Femur (tissue), 1 donor: ENCODE results near the gene IQGAP2.

ENCODE experiments used
- DNase-seq: peaks from one replicate; pipeline ENCODE4 v3.0.0-alpha.2; 2017

Gene IQGAP2

DNA sequence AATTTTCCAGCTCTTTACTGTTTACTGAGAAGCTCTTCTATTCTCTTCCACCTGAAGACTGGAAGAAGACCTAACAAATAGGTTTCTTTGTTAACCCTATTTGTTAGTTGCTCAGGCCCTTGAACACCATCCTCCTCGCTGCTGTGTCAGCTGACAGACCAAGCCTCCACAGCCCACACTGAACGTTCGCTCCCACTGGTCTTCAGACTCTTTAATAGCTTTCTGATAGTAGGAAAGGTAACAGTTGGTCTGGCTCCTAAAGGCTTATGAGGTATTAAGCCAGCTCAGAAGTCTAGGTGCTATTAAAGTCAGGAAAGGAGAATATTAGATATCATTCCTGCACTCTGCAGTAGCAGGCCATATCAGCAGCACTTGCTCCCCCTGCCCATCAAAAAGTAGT is 289.6 kb downstream of the IQGAP2 start:
- no peak for DNase-seq

DNA sequence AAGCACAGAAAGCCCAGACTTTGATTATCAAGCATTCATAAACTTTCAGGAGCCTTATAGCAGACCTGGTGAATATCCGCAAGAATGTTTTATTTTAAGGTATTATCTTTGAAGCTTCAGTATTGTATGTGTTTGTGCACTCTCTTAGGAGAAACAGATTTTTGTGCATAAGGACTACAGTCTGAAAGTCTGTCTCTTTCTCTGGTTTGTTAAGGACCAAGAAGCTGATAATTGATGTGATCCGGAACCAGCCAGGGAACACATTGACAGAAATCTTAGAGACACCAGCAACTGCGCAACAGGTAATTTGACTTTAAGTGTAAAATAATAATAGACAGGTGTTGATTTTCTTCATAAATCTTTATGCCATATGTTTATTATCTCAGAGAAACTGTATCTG is 290.1 kb downstream of the IQGAP2 start:
- no peak for DNase-seq

- DNase-seq: no peak
Observed at GRCh38 chr5:76694317-76694716, 291.2 kb downstream of the IQGAP2 start.

DNA sequence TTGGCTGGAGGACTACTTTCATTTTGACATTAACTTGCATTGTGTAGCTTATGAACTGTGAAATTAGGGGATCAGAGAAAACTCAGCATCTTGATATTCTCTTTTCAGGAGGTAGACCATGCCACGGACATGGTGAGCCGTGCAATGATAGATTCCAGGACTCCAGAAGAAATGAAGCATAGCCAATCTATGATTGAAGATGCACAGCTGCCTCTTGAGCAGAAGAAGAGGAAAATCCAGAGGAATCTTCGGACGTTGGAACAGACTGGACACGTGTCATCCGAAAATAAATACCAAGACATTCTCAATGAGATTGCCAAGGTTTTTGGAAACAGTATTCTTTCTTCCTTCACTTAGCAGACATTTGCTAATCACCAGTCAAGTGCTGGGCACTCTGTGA is 292.3 kb downstream of the IQGAP2 start:
- DNase-seq: no peak

DNA sequence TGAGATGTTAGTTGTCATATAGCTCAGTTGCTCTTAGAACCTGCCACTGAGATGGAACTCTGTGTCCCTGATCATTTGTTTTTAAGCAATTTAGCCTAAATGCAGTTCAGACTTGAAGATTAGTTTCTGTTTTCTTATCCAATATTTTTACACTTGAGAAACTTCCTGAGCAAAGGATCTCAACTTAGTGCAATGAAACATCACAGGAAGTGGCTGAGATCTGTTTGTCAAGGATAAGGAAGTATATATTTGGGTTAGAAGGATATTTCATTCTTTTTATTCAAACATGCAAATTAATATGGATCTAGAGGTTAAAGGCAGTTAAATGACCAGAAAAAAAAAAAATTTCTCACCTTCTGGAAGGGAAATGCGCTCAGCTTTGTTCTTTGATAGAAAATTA is 293.2 kb downstream of the IQGAP2 start:
- no peak for DNase-seq

GRCh38 chr5:76697670-76698069 is 294.6 kb downstream of the IQGAP2 start:
- DNase-seq: no peak

- no peak for DNase-seq
Observed at GRCh38 chr5:76700571-76700970, 297.5 kb downstream of the IQGAP2 start.

DNA sequence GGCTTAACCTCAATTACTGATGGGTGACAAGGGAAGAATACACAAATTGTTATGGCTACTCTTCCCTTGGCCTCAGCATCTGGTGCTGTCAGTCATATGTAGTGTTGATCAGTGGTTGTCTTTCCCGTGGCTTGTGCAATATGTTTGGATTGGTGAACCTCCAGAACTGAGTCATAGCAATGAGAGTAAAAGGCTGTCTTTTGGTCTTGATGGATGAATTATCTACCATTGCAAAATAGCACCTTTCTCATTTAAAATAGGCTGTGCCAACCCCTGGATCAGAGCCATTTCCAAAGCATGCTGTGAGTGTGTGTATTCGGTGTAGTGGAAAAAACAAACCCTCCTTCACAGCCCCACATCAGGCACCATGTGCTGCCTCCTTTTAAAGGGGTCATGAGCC is 298.2 kb downstream of the IQGAP2 start:
- DNase-seq: no peak

DNA sequence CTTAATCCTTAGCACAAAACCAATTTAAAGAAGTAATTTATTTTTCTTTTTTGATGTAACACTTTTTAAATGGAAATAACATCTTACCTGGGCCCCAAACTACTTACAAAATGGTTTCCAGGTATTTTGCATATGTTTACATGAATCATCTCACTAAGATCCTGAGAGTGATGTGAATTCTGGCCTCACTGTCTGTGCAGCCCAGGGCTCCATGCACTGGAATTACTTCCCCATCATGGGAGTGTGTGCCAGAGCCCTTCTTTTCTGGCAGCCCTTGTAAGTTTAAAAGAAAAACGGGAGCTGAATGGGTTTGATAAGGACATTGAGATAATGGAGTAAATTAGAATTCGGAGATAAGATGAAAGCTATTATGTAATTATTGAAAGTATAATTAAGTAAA is 300.6 kb downstream of the IQGAP2 start:
- no peak for DNase-seq

GRCh38 chr5:76704131-76704663 is 301.1 kb downstream of the IQGAP2 start:
- no peak for DNase-seq

DNA sequence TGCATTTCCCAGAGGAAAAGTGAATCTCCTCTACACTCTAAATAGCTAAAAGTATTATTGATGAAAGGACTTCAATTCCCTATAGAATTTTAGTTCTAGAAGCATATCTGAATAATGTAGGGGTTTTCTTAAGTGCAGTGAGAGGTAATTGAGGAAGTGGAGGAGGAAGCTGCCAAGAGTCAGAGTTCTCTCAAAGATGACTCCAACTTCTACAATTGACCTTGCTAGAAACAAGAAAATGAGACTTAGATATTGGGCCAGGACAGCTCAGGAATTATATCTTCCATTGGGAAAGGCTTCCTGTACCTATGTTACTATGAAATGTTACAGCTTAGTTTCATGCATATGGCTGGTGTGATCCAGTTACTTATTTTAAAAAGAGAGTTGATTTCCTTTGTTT is 302.5 kb downstream of the IQGAP2 start:
- no peak for DNase-seq

GRCh38 chr5:76709762-76710161 is 306.7 kb downstream of the IQGAP2 start:
- DNase-seq: no peak

DNA sequence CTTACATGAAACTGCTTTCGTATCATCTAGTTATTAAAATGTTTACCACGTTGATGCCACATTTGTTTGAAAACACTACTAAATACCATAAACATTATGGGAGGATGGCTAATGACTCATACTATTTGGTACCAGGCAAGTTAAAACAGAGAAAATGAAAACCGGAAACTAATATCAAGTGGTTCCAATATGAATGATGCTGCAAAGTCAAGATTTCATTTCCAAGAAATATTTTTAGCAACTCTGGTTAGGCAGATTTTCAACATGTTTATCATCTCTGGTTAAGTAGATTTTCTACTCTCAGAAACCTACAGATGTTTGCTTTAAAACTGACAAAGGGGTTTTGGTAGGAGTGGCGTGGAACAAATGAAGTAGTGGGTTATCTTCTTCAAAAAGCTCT is 307.9 kb downstream of the IQGAP2 start:
- no peak for DNase-seq

GRCh38 chr5:76714751-76715485 is 311.8 kb downstream of the IQGAP2 start:
- DNase-seq: peak; percentile 51

DNA sequence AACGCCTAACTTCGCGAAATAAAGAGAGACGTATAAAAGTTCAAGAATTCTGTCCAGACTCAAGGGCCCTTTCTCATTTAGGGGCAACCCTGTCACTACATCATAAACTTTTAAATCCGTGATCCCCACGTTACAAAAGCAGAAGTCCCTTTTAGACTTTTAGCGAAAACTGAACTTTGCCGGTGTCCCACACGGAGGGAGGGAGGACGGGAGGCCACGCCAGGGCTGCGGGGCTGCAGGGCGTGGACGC is 312.3 kb downstream of the IQGAP2 start:
- no peak for DNase-seq

DNA sequence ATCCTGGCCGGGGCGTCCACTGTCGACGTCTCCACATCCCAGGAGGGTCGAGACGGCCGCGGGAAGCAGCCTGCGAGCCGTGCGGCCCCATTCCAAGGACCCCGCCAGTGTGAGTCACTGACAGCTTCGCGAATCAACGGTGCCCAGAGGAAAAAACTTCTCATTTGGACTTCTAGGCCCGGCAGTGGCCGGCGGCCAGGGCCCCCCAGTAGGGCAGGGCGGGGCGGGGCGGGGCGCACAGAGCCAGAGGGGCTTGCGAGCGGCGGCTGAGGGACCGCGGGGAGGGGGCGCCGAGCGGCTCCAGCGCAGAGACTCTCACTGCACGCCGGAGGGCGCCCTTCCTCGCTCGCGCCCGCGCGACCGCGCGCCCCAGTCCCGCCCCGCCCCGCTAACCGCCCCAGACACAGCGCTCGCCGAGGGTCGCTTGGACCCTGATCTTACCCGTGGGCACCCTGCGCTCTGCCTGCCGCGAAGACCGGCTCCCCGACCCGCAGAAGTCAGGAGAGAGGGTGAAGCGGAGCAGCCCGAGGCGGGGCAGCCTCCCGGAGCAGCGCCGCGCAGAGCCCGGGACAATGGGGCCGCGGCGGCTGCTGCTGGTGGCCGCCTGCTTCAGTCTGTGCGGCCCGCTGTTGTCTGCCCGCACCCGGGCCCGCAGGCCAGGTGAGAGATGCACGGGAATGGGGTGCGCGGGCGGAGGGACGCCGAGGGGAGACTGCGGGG is 312.8 kb downstream of the IQGAP2 start, which contains the start of gene F2R:
F2R (plus strand) TSS at position 391 of the 720 bp plus-strand sequence; CDS start at position 573, 182 bp downstream.
- peak; percentile 79 for DNase-seq

- DNase-seq: peak; percentile 33
Observed at GRCh38 chr5:76716456-76717157, 313.5 kb downstream of the IQGAP2 start.

GRCh38 chr5:76717222-76718083 is 314.4 kb downstream of the IQGAP2 start:
- DNase-seq: no peak

DNA sequence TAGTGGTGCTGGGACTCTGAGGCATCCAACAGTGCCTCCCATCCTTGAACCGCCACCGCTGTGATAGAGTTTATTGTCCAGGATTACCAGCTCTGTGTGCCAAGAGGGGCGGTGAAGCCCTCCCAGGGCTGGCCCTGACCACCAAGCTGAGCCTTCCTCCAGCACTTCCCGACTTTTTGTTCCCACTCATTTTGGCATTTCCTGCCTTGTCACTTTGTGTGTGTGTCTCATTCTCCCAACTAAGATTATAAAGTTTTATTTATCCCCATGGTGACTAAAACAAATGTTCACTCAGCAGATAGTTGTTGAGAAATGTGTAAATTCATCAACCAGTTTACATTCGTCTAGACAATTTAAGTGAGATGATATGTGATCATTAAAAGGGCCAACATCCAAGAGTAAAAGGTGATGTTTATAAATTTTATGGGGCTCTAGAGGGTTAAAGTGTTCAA is 315.3 kb downstream of the IQGAP2 start:
- no peak for DNase-seq

- DNase-seq: no peak
Observed at GRCh38 chr5:76718880-76719279, 315.8 kb downstream of the IQGAP2 start.

DNA sequence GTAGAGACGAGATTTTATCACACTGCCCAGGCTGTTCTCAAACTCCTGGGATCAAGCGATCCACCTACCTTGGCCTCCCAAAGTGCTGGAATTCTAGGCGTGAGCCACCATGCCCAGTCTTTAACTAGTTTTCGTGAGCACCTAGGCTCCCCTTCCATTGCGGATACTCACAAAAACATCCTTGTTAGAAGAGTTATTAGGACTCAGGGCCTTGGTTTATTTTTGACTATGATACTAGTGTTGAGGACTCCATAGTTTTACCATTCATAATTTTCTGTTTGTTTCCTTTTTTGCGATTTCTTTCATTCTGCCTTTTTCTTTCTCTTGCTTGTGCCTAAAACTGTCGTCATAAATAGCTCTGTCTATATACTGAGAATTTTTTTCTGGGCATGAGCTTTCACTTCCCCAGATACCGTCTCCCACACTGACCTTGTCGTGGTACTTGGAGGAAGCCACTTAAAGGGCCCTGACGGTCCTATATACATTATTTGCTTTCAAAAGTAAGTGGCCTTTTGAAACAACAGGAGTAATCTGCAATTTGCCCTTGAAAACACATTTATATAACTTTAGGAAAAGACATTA is 318.0 kb downstream of the IQGAP2 start:
- no peak for DNase-seq

- no peak for DNase-seq
Observed at GRCh38 chr5:76723266-76723665, 320.2 kb downstream of the IQGAP2 start.
